WTC11 (cell line): ENCODE data around the gene GABRG3.

Experiments used
- ATF2 ChIP-seq: sonication (generic); formaldehyde crosslinking; IDR thresholded peaks from 2 replicates; pipeline ENCODE4 v1.8.1; 2022; ENCODE audit warnings: low read depth, missing genetic modification reagents, borderline replicate concordance
- CREM ChIP-seq: sonication (generic); formaldehyde crosslinking; IDR thresholded peaks from 2 replicates; pipeline ENCODE4 v1.8.1; 2022; ENCODE audit warnings: mild to moderate bottlenecking, missing genetic modification reagents, moderate library complexity
- CTCF ChIP-seq: fragments of 200-600 bp; IDR thresholded peaks from 2 replicates; pipeline ENCODE4 v1.8.0; 2022; ENCODE audit warnings: antibody characterized with exemption
- ETV6 ChIP-seq: sonication (generic); formaldehyde crosslinking; IDR thresholded peaks from 2 replicates; pipeline ENCODE4 v1.8.1; 2022; ENCODE audit warnings: mild to moderate bottlenecking, missing genetic modification reagents
- FOXJ3 ChIP-seq: sonication (generic); formaldehyde crosslinking; IDR thresholded peaks from 2 replicates; pipeline ENCODE4 v1.9.0; 2021; ENCODE audit warnings: missing genetic modification reagents, mild to moderate bottlenecking, borderline replicate concordance
- HMGXB4 ChIP-seq: sonication (generic); formaldehyde crosslinking; IDR thresholded peaks from 2 replicates; pipeline ENCODE4 v1.8.1; 2023; ENCODE audit warnings: mild to moderate bottlenecking, moderate library complexity, missing genetic modification reagents
- JUN ChIP-seq: sonication (generic); formaldehyde crosslinking; IDR thresholded peaks from 2 replicates; pipeline ENCODE4 v1.8.0; 2023; ENCODE audit warnings: mild to moderate bottlenecking, missing genetic modification reagents
- MAX ChIP-seq: sonication (generic); formaldehyde crosslinking; IDR thresholded peaks from 2 replicates; pipeline ENCODE4 v1.8.0; 2022; ENCODE audit warnings: mild to moderate bottlenecking, missing genetic modification reagents
- NFE2L1 ChIP-seq: sonication (generic); formaldehyde crosslinking; IDR thresholded peaks from 2 replicates; pipeline ENCODE4 v1.8.1; 2023; ENCODE audit warnings: missing genetic modification reagents
- ZBTB21 ChIP-seq: sonication (generic); formaldehyde crosslinking; IDR thresholded peaks from 2 replicates; pipeline ENCODE4 v1.8.1; 2023; ENCODE audit warnings: mild to moderate bottlenecking, missing genetic modification reagents, borderline replicate concordance
- ZNF263 ChIP-seq: sonication (generic); formaldehyde crosslinking; IDR thresholded peaks from 2 replicates; pipeline ENCODE4 v1.8.1; 2022; ENCODE audit warnings: low read depth, mild to moderate bottlenecking, moderate library complexity, missing genetic modification reagents
- ZNF317 ChIP-seq: sonication (generic); formaldehyde crosslinking; IDR thresholded peaks from 2 replicates; pipeline ENCODE4 v1.8.1; 2023; ENCODE audit warnings: low read depth, mild to moderate bottlenecking, moderate library complexity, missing genetic modification reagents, borderline replicate concordance

GRCh38 chr15:27088584-27089232 is 117.7 kb downstream of the GABRG3 start:
- TF ChIP-seq HMGXB4 (no peak), FOXJ3 (CRISPR knock-in tag) (no peak), CTCF (no peak), MAX (no peak), CREM (CRISPR knock-in tag) (no peak), ZBTB21 (no peak), ATF2 (CRISPR knock-in tag) (no peak), ETV6 (CRISPR knock-in tag) (no peak), JUN (CRISPR knock-in tag) (no peak), ZNF263 (CRISPR knock-in tag) (no peak), ZNF317 (no peak), NFE2L1 (no peak)
